ENCODE results near the gene MS4A18.

The MS4A18 gene

DNA sequence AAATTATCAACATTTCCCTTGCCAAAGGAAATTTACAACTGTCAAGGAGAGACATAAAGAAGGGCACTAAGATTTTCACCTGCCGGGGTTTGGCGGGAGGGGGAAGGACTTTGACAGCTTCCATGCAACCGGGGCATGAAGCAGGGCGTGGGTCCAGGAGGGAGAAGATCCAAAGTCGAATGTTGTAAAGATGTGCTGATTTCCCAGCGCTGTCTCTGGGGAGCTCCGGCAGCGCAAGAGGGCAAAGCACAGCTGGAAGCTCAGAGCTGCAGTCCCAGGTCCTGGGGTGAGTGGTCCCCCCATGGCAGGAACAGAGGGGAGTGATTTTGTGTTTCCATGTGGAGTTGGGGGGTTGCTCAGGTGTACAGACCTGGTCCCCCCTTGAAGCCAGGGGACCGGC is 60.6 kb downstream of the MS4A18 start, which contains the start of gene MS4A10:
Gene MS4A10, plus strand, starts transcription at position 198 of the 400 bp plus-strand sequence. CDS start 5,003 bp downstream, outside the sequence.
- Mint-ChIP-seq H3K36me3 (ENCODE audit: insufficient read depth) (no peaks in the 10 kb centered on the region), H3K27ac (ENCODE audit: low read depth) (no peak within 1 kb of the TSS)

DNA sequence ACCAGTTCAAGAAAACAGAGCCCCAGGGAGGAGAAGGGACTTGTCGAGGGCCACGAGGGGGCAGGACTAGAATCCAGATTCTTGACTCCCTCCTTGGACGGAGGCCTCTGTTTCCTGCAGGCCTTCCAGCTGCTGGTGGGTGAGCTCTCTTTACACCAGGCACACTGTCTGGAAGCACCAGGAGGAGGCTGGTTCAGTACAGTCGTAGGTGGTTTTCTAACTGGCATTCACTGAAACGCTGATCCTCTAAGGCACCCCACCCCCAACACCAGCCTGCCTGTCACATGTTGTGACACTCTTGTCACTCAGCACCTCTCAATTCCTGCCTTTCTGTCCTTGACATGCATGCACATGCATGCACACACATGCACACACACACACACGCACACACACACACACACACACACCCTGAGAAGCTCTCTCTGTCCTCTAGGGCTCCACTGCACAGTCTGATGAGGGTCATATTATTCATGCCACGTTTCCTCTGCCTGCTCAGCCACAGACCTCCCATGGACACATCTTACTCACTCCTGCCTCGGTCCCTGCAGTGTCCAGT is 61.4 kb downstream of the MS4A18 start:
- Mint-ChIP-seq H3K36me3 (ENCODE audit: insufficient read depth) (no peaks in the 10 kb centered on the region), H3K27me3 (no peaks in the 10 kb centered on the region), H3K27ac (ENCODE audit: low read depth) (no peak overlapping the region), H3K4me1 (no peaks in the 10 kb centered on the region), H3K9me3 (no peaks in the 10 kb centered on the region), H3K4me3 (no peak overlapping the region)
- DNase-seq (ENCODE audit: low spot score in 2 of 2) (no peak), ATAC-seq (replicated peaks; ENCODE audit: extremely low read depth, poor library complexity, severe bottlenecking) (no peak)

More for the DNA sequence above, 60.6 kb downstream of the MS4A18 start, which contains the start of gene MS4A10:
- DNase-seq (ENCODE audit: low spot score in 2 of 2): no peak
- H3K4me3 Mint-ChIP-seq: no peak within 1 kb of the TSS
- H3K27me3 Mint-ChIP-seq: no peaks in the 10 kb centered on the region
- H3K4me1 Mint-ChIP-seq: no peaks in the 10 kb centered on the region
- H3K9me3 Mint-ChIP-seq: no peaks in the 10 kb centered on the region
- no peak for ATAC-seq (replicated peaks; ENCODE audit: extremely low read depth, poor library complexity, severe bottlenecking)

DNA sequence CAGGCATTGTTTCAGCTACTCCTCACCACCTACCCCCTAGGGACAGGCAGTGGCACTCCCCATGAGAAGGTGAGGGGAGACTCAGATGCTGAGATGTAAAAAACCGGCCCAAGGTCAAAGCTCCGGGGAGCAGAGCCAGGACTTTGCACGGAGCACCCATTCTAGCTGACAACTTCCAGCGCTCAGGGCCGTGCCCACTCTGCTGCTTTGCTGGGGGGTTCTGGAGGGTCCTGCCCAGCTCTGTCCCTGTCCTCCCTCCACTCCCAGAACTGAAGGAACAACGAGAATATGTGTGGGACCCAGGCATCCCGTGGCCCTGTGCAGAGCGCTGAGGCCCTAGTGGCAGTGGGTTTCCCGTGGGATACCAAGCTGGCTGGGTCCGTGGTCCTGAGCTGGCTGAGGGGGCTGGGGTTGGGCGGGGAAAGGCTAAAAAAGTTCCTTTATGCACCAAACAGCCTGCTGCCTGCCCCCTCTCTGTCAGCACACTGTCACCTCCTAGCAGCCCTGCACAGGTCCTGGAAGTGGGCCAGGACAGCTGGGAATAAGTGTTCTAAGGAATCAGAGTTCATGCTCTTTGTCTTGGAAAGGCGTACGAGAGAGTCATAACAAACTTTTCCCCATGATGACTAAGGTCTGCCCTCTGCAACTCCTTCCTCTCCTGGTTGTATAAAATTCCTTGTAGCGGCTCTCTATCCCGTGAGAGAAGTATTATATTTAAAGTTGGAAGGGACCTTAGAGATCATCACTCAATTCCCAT is 62.5 kb downstream of the MS4A18 start:
- Mint-ChIP-seq H3K4me1 (no peaks in the 10 kb centered on the region), H3K9me3 (no peaks in the 10 kb centered on the region), H3K36me3 (ENCODE audit: insufficient read depth) (no peaks in the 10 kb centered on the region), H3K27me3 (no peaks in the 10 kb centered on the region), H3K27ac (ENCODE audit: low read depth) (no peak overlapping the region), H3K4me3 (no peak overlapping the region)
- ATAC-seq (replicated peaks; ENCODE audit: extremely low read depth, poor library complexity, severe bottlenecking) (no peak), DNase-seq (ENCODE audit: low spot score in 2 of 2) (no peak)

DNA sequence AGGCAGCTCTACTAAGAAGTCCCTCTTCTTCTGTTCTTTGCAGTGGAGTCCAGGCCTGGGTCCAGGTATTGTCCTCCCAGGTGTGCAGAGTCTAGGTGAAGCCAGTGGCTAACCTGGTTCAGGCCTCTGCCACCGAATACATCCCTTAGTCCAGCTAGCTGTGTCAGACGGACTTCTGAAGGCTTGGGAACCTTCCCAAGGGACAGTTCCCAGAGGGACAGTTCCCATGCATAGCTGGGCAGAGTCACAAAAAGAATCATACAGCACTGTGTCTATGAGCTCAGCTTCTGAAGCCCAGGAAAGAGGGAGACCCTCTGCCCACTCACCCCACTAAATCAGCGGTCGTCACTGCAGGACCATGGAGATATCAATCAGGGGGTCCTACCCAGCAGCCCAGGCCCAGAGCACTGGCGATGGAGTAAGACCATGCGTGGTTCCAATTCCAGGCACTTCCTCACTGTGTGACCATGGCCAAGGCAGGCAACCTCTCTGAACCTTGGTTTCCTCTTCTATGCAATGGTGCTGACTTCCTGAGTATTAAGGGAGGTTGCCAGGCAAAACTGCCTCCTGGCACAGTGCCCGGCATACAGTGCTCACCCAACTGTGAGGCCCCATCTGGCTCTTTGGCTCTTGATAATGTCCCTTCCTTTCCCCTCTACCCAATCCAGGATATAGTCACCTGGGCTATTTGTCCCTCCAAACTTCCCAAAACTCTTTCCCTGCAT is 64.0 kb downstream of the MS4A18 start:
- Mint-ChIP-seq H3K27ac (ENCODE audit: low read depth) (no peak overlapping the region), H3K27me3 (no peaks in the 10 kb centered on the region)
- no peak for ATAC-seq (replicated peaks; ENCODE audit: extremely low read depth, poor library complexity, severe bottlenecking)

DNA sequence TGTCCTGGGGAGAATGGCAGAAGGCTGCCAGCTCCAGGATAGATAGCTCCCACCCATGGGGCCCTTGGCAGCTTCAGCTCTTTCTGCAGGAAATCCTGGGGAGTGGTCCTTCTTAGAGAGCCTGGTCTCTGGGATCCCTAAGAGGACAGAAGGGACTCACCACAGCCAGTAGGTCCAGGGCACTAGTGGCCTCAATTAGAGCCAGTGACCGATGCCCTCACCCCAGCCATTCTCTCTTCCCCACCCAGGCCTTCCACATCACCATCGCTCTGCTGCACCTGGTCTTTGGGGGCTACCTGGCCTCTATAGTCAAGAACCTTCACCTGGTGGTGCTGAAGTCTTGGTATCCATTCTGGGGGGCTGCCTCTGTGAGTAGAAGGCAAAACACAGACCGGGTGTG is 66.2 kb downstream of the MS4A18 start:
- no peaks in the 10 kb centered on the region for H3K4me1 Mint-ChIP-seq
- H3K9me3 Mint-ChIP-seq: no peaks in the 10 kb centered on the region
- no peak for DNase-seq (ENCODE audit: low spot score in 2 of 2)
- ATAC-seq (replicated peaks; ENCODE audit: extremely low read depth, poor library complexity, severe bottlenecking): no peak
- no peak overlapping the region for H3K27ac Mint-ChIP-seq (ENCODE audit: low read depth)
- no peak overlapping the region for H3K4me3 Mint-ChIP-seq
- no peaks in the 10 kb centered on the region for H3K27me3 Mint-ChIP-seq
- H3K36me3 Mint-ChIP-seq (ENCODE audit: insufficient read depth): no peaks in the 10 kb centered on the region

More for the DNA sequence above, 64.0 kb downstream of the MS4A18 start:
- Mint-ChIP-seq H3K36me3 (ENCODE audit: insufficient read depth) (no peaks in the 10 kb centered on the region), H3K4me1 (no peaks in the 10 kb centered on the region), H3K4me3 (no peak overlapping the region), H3K9me3 (no peaks in the 10 kb centered on the region)
- no peak for DNase-seq (ENCODE audit: low spot score in 2 of 2)

DNA sequence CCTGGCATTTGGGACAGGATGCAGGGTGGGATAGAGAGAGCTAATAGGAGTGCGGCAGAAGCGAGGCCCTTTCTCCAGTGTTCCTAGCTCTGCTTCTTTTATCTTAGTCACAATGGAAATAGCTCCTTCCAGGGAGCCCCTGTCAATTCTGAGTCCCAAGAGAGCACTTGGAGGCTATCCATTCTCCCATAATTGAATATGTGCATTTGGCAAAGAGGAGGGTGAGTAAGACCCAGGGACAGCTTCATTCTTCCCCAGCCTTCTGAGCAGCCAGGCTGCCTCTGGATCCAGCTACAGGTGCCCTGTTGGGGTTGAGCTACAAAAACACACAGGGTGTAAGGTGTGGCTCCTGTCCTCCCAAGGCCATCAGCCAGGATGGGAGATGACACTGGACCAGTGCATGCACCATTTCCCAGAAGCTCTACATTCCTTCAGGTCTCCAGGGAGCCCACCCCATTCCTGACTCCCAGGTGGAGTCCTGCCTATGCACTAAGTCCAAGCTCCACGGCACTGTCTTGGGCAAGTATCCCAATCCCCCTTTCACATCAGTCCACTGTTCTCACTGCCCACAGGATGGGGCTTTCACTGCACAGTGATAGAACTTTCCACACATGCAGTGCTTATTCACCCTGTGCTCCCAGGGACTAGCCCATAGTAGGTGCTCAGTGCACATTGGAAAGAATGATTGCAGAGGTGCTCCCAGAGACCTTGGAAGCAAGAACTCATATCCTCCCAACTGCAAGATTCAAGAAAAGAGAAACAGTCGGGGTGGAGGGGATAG is 66.8 kb downstream of the MS4A18 start:
- ATAC-seq (replicated peaks; ENCODE audit: extremely low read depth, poor library complexity, severe bottlenecking) (no peak), DNase-seq (ENCODE audit: low spot score in 2 of 2) (no peak)
- no peaks in the 10 kb centered on the region for H3K4me1 Mint-ChIP-seq
- H3K9me3 Mint-ChIP-seq: no peaks in the 10 kb centered on the region
- H3K27ac Mint-ChIP-seq (ENCODE audit: low read depth): no peak overlapping the region
- H3K27me3 Mint-ChIP-seq: no peaks in the 10 kb centered on the region
- H3K36me3 Mint-ChIP-seq (ENCODE audit: insufficient read depth): no peaks in the 10 kb centered on the region
- no peak overlapping the region for H3K4me3 Mint-ChIP-seq

DNA sequence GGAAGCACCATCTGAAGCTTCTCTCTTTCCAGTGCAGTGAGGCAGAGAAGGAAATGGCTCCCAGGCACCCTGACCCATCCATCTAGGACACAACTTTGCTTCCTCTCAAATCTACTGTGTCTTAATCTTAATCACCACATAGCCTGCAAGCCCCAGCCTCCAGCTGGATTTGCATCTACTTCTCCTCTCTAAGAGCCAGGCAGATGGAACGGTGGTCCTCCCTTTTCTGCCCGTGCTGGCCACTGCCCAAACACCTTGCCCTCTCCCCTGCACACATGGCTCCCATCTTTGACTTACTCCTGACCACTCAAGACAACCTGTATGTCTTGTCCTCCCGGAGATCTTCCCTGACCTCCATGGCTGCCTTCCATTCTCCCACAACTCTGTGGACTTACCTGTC is 68.0 kb downstream of the MS4A18 start:
- H3K9me3 Mint-ChIP-seq: no peaks in the 10 kb centered on the region
- no peak for DNase-seq (ENCODE audit: low spot score in 2 of 2)
- H3K4me1 Mint-ChIP-seq: no peaks in the 10 kb centered on the region
- H3K36me3 Mint-ChIP-seq (ENCODE audit: insufficient read depth): no peaks in the 10 kb centered on the region
- H3K27ac Mint-ChIP-seq (ENCODE audit: low read depth): no peak overlapping the region
- H3K27me3 Mint-ChIP-seq: no peaks in the 10 kb centered on the region
- H3K4me3 Mint-ChIP-seq: no peak overlapping the region
- ATAC-seq (replicated peaks; ENCODE audit: extremely low read depth, poor library complexity, severe bottlenecking): no peak

Data from central memory CD8-positive, alpha-beta T cell (primary cell).